ENCODE data around the gene MYMX.

MYMX gene

GRCh38 chr6:44226368-44227147, 9.8 kb downstream of the MYMX start:
- ATAC-seq (ENCODE audit: insufficient read depth, low read depth): no peak
- H3K36me3 ChIP-seq (ENCODE audit: insufficient read depth, low read length): peaks cover 36% of the 10 kb centered on the region
- H3K27ac ChIP-seq (ENCODE audit: low read length): no peak overlapping the region
- DNase-seq: no peak
- no peaks in the 10 kb centered on the region for H3K27me3 ChIP-seq (ENCODE audit: insufficient read depth, low read length, poor library complexity)
- no peak for TF ChIP-seq EZH2 (IDR thresholded peaks at IDR 0.05; ENCODE audit: borderline replicate concordance, low read depth, low read length, severe bottlenecking)
- TF ChIP-seq, protein P1, sequence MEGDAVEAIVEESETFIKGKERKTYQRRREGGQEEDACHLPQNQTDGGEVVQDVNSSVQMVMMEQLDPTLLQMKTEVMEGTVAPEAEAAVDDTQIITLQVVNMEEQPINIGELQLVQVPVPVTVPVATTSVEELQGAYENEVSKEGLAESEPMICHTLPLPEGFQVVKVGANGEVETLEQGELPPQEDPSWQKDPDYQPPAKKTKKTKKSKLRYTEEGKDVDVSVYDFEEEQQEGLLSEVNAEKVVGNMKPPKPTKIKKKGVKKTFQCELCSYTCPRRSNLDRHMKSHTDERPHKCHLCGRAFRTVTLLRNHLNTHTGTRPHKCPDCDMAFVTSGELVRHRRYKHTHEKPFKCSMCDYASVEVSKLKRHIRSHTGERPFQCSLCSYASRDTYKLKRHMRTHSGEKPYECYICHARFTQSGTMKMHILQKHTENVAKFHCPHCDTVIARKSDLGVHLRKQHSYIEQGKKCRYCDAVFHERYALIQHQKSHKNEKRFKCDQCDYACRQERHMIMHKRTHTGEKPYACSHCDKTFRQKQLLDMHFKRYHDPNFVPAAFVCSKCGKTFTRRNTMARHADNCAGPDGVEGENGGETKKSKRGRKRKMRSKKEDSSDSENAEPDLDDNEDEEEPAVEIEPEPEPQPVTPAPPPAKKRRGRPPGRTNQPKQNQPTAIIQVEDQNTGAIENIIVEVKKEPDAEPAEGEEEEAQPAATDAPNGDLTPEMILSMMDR (IDR thresholded peaks at IDR 0.05; ENCODE audit: borderline replicate concordance, extremely low read depth, low read length, poor library complexity, severe bottlenecking): no peak
- peak overlapping the region; percentile 39; the same call in 1 of the 2 replicates for H3K4me2 ChIP-seq (ENCODE audit: insufficient read depth, low read length)
- H4K20me1 ChIP-seq (ENCODE audit: insufficient read depth, low read length): peaks cover 27% of the 10 kb centered on the region
- H3K4me3 ChIP-seq (ENCODE audit: low read depth in 1 of 2, low read length in 2 of 2): no peak overlapping the region
- H3K79me2 ChIP-seq (ENCODE audit: insufficient read depth, low read length): peaks cover 23% of the 10 kb centered on the region
- peaks cover 45% of the 10 kb centered on the region for H3K4me1 ChIP-seq (ENCODE audit: insufficient read depth, low read length)
- H2AFZ ChIP-seq (ENCODE audit: low read depth, low read length): no peak overlapping the region
- peak overlapping the region; percentile 35; the same call in 1 of the 2 replicates for H3K9ac ChIP-seq (ENCODE audit: low read depth, low read length)
- H3K9me3 ChIP-seq (ENCODE audit: insufficient read depth, low read length, severe bottlenecking): no peaks in the 10 kb centered on the region

DNA sequence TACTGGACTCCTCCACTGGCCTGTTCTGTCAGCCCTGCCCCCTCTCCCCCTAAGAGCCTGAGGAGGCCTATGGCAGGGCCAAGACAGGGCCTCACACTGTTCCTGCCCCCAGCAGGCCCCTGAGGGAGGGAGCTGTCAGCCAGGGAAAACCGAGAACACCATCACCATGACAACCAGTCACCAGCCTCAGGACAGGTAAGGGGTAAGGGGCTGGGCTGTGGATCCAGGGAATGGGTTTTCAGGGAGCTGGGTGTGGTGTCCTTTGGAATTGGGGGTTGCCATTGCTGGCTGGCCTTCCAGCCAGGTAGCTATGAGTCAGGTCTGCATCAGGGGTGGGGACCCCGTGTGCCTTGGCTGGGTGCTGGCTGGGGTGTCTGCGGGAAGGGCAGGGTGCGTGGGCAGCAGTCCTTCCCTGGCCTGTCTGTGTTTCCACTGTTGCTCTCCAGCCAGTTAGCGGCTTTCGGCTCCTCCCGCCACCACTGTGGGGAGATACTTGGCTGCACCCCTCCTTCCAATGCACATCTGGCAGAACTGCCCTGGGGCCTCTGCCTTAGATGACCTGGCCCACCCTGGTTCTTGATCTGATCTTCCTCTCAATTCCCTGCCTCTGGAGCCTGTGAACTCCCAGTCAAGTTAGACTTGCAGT, 10.5 kb downstream of the MYMX start:
- H3K4me3 ChIP-seq (ENCODE audit: low read depth in 1 of 2, low read length in 2 of 2): no peak overlapping the region
- peaks cover 27% of the 10 kb centered on the region for H4K20me1 ChIP-seq (ENCODE audit: insufficient read depth, low read length)
- H3K4me1 ChIP-seq (ENCODE audit: insufficient read depth, low read length): peaks cover 45% of the 10 kb centered on the region
- H3K9ac ChIP-seq (ENCODE audit: low read depth, low read length): no peak overlapping the region
- H3K36me3 ChIP-seq (ENCODE audit: insufficient read depth, low read length): peaks cover 42% of the 10 kb centered on the region
- no peak overlapping the region for H3K27ac ChIP-seq (ENCODE audit: low read length)
- H3K4me2 ChIP-seq (ENCODE audit: insufficient read depth, low read length): no peak overlapping the region
- ATAC-seq (ENCODE audit: insufficient read depth, low read depth) (no peak), DNase-seq (no peak)
- H3K79me2 ChIP-seq (ENCODE audit: insufficient read depth, low read length): peaks cover 23% of the 10 kb centered on the region
- H3K9me3 ChIP-seq (ENCODE audit: insufficient read depth, low read length, severe bottlenecking): no peaks in the 10 kb centered on the region
- H2AFZ ChIP-seq (ENCODE audit: low read depth, low read length): no peak overlapping the region
- TF ChIP-seq EZH2 (IDR thresholded peaks at IDR 0.05; ENCODE audit: borderline replicate concordance, low read depth, low read length, severe bottlenecking): no peak
- TF ChIP-seq, protein P1 (IDR thresholded peaks at IDR 0.05; ENCODE audit: borderline replicate concordance, extremely low read depth, low read length, poor library complexity, severe bottlenecking): no peak
- H3K27me3 ChIP-seq (ENCODE audit: insufficient read depth, low read length, poor library complexity): no peaks in the 10 kb centered on the region

DNA sequence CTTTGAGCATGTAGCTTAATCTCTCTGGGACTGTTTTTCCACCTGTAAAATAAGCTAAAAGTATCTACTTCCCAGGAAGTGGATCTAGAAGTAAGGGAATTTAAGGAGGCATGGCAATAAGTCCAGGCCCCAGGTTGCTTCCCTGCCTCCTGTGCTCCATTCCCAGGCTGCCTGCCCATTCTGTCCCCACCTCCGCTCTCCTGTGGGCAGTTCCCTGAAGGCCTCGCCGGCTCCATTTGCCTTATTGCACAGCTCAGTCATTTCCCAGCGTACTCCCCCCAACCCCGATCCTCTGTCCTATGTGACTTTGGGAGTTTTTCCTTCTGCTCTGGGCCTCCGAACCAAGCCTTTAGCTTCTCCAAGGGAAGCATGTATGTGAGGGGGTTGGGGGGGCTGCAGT, 11.3 kb downstream of the MYMX start:
- H2AFZ ChIP-seq (ENCODE audit: low read depth, low read length): no peak overlapping the region
- H3K9me3 ChIP-seq (ENCODE audit: insufficient read depth, low read length, severe bottlenecking): no peaks in the 10 kb centered on the region
- ATAC-seq (ENCODE audit: insufficient read depth, low read depth) (no peak), DNase-seq (no peak)
- no peak overlapping the region for H3K9ac ChIP-seq (ENCODE audit: low read depth, low read length)
- TF ChIP-seq, protein P1 (IDR thresholded peaks at IDR 0.05; ENCODE audit: borderline replicate concordance, extremely low read depth, low read length, poor library complexity, severe bottlenecking): no peak
- no peak for TF ChIP-seq EZH2 (IDR thresholded peaks at IDR 0.05; ENCODE audit: borderline replicate concordance, low read depth, low read length, severe bottlenecking)
- H3K36me3 ChIP-seq (ENCODE audit: insufficient read depth, low read length): peaks cover 50% of the 10 kb centered on the region
- H3K4me3 ChIP-seq (ENCODE audit: low read depth in 1 of 2, low read length in 2 of 2): no peak overlapping the region
- peaks cover 27% of the 10 kb centered on the region for H4K20me1 ChIP-seq (ENCODE audit: insufficient read depth, low read length)
- no peaks in the 10 kb centered on the region for H3K27me3 ChIP-seq (ENCODE audit: insufficient read depth, low read length, poor library complexity)
- H3K4me2 ChIP-seq (ENCODE audit: insufficient read depth, low read length): no peak overlapping the region
- H3K79me2 ChIP-seq (ENCODE audit: insufficient read depth, low read length): peaks cover 23% of the 10 kb centered on the region
- H3K27ac ChIP-seq (ENCODE audit: low read length): no peak overlapping the region
- peaks cover 39% of the 10 kb centered on the region for H3K4me1 ChIP-seq (ENCODE audit: insufficient read depth, low read length)

Data from DND-41 (cell line).